Measurements from ENCODE around the gene SHH. TPM values are rescaled to one million over a fixed set of nuclear protein-coding genes. Genes with fewer than 3 reads are reported as not detected.

The SHH gene
- polyA plus RNA-seq, 1 donor (not counting 4 experiments of a cell fraction or from before 2014, with no cell fraction given), result not detected

- no peak overlapping the region for H3K4me3 ChIP-seq (ENCODE audit: control insufficient read depth in 2 of 3, extremely low read depth in 1 of 3, insufficient read depth in 2 of 3, low read depth in 1 of 3, low read length in 3 of 3)
- dilution Hi-C loops (cut with MboI; ENCODE audit: extremely low pct_ligation_motif_present, low sequenced_read_pairs), result no loop called here
- no peaks in the 10 kb centered on the region for H3K4me1 ChIP-seq (ENCODE audit: control insufficient read depth, extremely low read depth, insufficient read depth, low read length)
- H4K20me1 ChIP-seq (ENCODE audit: control insufficient read depth, extremely low read depth, insufficient read depth, low read length), result no peaks in the 10 kb centered on the region
- FAIRE-seq (no peak), DNase-seq (ENCODE audit: low read depth, low spot score) (no peak)
- no peak overlapping the region for H3K4me2 ChIP-seq (ENCODE audit: control insufficient read depth, extremely low read depth, insufficient read depth, low read depth, low read length)
- no peaks in the 10 kb centered on the region for H3K36me3 ChIP-seq (ENCODE audit: control insufficient read depth in 2 of 2, extremely low read depth in 1 of 2, insufficient read depth in 2 of 2, low read length in 2 of 2)
- H3K27ac ChIP-seq (ENCODE audit: control insufficient read depth, insufficient read depth, low read length), result no peak overlapping the region
- no peak overlapping the region for H3K9ac ChIP-seq (ENCODE audit: control insufficient read depth, extremely low read depth, insufficient read depth, low read length)
- TF ChIP-seq, protein P1, sequence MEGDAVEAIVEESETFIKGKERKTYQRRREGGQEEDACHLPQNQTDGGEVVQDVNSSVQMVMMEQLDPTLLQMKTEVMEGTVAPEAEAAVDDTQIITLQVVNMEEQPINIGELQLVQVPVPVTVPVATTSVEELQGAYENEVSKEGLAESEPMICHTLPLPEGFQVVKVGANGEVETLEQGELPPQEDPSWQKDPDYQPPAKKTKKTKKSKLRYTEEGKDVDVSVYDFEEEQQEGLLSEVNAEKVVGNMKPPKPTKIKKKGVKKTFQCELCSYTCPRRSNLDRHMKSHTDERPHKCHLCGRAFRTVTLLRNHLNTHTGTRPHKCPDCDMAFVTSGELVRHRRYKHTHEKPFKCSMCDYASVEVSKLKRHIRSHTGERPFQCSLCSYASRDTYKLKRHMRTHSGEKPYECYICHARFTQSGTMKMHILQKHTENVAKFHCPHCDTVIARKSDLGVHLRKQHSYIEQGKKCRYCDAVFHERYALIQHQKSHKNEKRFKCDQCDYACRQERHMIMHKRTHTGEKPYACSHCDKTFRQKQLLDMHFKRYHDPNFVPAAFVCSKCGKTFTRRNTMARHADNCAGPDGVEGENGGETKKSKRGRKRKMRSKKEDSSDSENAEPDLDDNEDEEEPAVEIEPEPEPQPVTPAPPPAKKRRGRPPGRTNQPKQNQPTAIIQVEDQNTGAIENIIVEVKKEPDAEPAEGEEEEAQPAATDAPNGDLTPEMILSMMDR (optimal IDR thresholded peaks at IDR 0.05 in 1 of 3, IDR thresholded peaks at IDR 0.05 in 1 of 3, conservative IDR thresholded peaks at IDR 0.05 in 1 of 3; ENCODE audit: extremely low read depth in 1 of 3, insufficient read depth in 2 of 3, low read length in 3 of 3), result no peak
- no peak for TF ChIP-seq EZH2 (IDR thresholded peaks at IDR 0.05; ENCODE audit: low read length)
- H3K9me3 ChIP-seq (ENCODE audit: control insufficient read depth, low read depth, low read length), result no peaks in the 10 kb centered on the region
- no peaks in the 10 kb centered on the region for H3K27me3 ChIP-seq (ENCODE audit: control insufficient read depth, extremely low read depth, insufficient read depth, low read length)
- no peaks in the 10 kb centered on the region for H3K79me2 ChIP-seq (ENCODE audit: control insufficient read depth, insufficient read depth, low read length)
- H2AFZ ChIP-seq (ENCODE audit: control insufficient read depth, low read length), result no peak overlapping the region
- no peaks in the 10 kb centered on the region for H3K9me1 ChIP-seq (ENCODE audit: control insufficient read depth, extremely low read depth, insufficient read depth, low read length)
Measured at GRCh38 chr7:155840909-155841308, 28.6 kb upstream of the SHH start.

GRCh38 chr7:155840262-155840885 lies 28.1 kb upstream of the SHH start:
- FAIRE-seq, result no peak
- no peak overlapping the region for H3K4me2 ChIP-seq (ENCODE audit: control insufficient read depth, extremely low read depth, insufficient read depth, low read depth, low read length)
- no peaks in the 10 kb centered on the region for H4K20me1 ChIP-seq (ENCODE audit: control insufficient read depth, extremely low read depth, insufficient read depth, low read length)
- TF ChIP-seq, protein P1 (optimal IDR thresholded peaks at IDR 0.05 in 1 of 3, IDR thresholded peaks at IDR 0.05 in 1 of 3, conservative IDR thresholded peaks at IDR 0.05 in 1 of 3; ENCODE audit: extremely low read depth in 1 of 3, insufficient read depth in 2 of 3, low read length in 3 of 3), result no peak
- TF ChIP-seq EZH2 (IDR thresholded peaks at IDR 0.05; ENCODE audit: low read length), result no peak
- H3K36me3 ChIP-seq (ENCODE audit: control insufficient read depth in 2 of 2, extremely low read depth in 1 of 2, insufficient read depth in 2 of 2, low read length in 2 of 2), result no peaks in the 10 kb centered on the region
- dilution Hi-C loops (cut with MboI; ENCODE audit: extremely low pct_ligation_motif_present, low sequenced_read_pairs), result no loop called here
- H3K27me3 ChIP-seq (ENCODE audit: control insufficient read depth, extremely low read depth, insufficient read depth, low read length), result no peaks in the 10 kb centered on the region
- no peak overlapping the region for H3K27ac ChIP-seq (ENCODE audit: control insufficient read depth, insufficient read depth, low read length)
- no peaks in the 10 kb centered on the region for H3K4me1 ChIP-seq (ENCODE audit: control insufficient read depth, extremely low read depth, insufficient read depth, low read length)
- H3K79me2 ChIP-seq (ENCODE audit: control insufficient read depth, insufficient read depth, low read length), result no peaks in the 10 kb centered on the region
- no peak for DNase-seq (ENCODE audit: low read depth, low spot score)
- H2AFZ ChIP-seq (ENCODE audit: control insufficient read depth, low read length), result no peak overlapping the region
- H3K9me3 ChIP-seq (ENCODE audit: control insufficient read depth, low read depth, low read length), result no peaks in the 10 kb centered on the region
- no peaks in the 10 kb centered on the region for H3K9me1 ChIP-seq (ENCODE audit: control insufficient read depth, extremely low read depth, insufficient read depth, low read length)
- H3K4me3 ChIP-seq (ENCODE audit: control insufficient read depth in 2 of 3, extremely low read depth in 1 of 3, insufficient read depth in 2 of 3, low read depth in 1 of 3, low read length in 3 of 3), result no peak overlapping the region
- H3K9ac ChIP-seq (ENCODE audit: control insufficient read depth, extremely low read depth, insufficient read depth, low read length), result no peak overlapping the region
